RWPE1 (cell line): ENCODE results near the gene EFNA5.

ENCODE experiments used
- CTCF ChIA-PET: fragments of 350-600 bp; sonication (Branson Sonifier 250); formaldehyde crosslinking; extraction: SDS; loops from one replicate; lab custom pipeline; 2021; lab: Yijun Ruan, JAX
- POLR2A ChIA-PET: fragments of 400-600 bp; formaldehyde crosslinking; extraction: SDS; loops from one replicate; lab custom pipeline; 2020; ENCODE audit warnings: antibody characterized with exemption; ENCODE audit not compliant: low non-redundant PET; lab: Yijun Ruan, JAX
- DNase-seq: peaks from one replicate; pipeline ENCODE4 v3.0.0; 2012; ENCODE audit warnings: low spot score
- H3K27ac ChIP-seq: fragments of 450-650 bp; 2 replicates; pipeline ENCODE4 v1.5.1; 2017
- TF ChIP-seq, protein P1 (sequence below): fragments of 450-650 bp; conservative IDR thresholded peaks from 2 replicates; pipeline ENCODE4 v1.5.1; 2017; ENCODE audit warnings: low read depth, mild to moderate bottlenecking

The EFNA5 gene

DNA sequence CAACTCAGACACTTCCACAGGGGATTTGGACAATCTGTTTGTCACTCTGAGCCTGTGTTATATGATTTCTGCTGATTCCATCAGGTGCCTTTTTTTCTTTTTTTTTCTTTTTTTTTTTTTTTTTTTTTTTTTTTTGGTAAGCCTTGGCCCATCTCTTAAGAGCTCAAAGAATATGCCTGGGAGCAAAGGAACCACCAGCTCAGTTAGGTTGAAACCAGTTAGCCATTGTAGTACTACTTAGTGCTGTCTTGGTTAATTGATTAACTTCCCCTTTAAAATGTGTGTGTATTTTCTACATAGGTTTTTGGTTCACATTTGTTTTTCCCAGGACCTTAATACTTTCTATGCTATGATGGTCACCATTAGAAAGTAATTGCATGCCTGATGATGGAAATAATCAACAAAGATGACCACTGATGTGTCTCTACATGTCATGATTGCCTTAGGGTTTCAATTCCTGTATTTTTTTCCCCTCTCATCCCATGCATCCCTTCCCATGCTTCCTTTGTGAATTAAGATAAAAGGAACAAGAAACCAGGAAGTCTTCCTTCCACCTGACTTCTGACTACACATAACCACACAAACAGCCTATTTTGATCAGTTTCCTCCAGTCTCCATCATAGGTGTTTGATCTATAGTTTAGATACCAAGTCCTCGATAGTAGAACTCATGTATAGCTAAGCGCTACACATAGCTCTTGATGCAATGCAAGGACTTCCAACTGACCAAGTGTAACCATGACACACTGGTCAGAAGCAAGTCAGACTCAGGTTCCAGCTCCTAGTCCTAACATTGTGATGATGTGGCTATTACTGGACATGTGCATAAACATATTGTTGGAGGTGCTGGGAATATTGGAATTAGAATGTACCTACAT lies 306.1 kb downstream of the EFNA5 start:
- ChIA-PET CTCF (interaction anchor here (0.6 to 0.7 kb wide), 3 partner anchors 58 to 955 kb away, joined by 3 to 5 read pairs (median 3); no protein-coding TSS in a partner anchor), POLR2A (no interaction called here)
- H3K27ac ChIP-seq, result no peak overlapping the region
- TF ChIP-seq, protein P1, sequence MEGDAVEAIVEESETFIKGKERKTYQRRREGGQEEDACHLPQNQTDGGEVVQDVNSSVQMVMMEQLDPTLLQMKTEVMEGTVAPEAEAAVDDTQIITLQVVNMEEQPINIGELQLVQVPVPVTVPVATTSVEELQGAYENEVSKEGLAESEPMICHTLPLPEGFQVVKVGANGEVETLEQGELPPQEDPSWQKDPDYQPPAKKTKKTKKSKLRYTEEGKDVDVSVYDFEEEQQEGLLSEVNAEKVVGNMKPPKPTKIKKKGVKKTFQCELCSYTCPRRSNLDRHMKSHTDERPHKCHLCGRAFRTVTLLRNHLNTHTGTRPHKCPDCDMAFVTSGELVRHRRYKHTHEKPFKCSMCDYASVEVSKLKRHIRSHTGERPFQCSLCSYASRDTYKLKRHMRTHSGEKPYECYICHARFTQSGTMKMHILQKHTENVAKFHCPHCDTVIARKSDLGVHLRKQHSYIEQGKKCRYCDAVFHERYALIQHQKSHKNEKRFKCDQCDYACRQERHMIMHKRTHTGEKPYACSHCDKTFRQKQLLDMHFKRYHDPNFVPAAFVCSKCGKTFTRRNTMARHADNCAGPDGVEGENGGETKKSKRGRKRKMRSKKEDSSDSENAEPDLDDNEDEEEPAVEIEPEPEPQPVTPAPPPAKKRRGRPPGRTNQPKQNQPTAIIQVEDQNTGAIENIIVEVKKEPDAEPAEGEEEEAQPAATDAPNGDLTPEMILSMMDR, result no peak
- no peak for DNase-seq

- ChIA-PET CTCF (no interaction called here), POLR2A (no interaction called here)
- TF ChIP-seq, protein P1, result no peak
- no peak overlapping the region for H3K27ac ChIP-seq
- no peak for DNase-seq
Measured at GRCh38 chr5:107363768-107364167, 307.0 kb downstream of the EFNA5 start.

- H3K27ac ChIP-seq, result no peak overlapping the region
- peak; percentile 19 for DNase-seq
- ChIA-PET CTCF (interaction anchor here (0.5 kb wide), 1 partner anchor 175 kb away, joined by 5 read pairs; no protein-coding TSS in a partner anchor), POLR2A (no interaction called here)
- TF ChIP-seq, protein P1, result no peak
Measured at GRCh38 chr5:107361945-107362344, 308.8 kb downstream of the EFNA5 start.

DNA sequence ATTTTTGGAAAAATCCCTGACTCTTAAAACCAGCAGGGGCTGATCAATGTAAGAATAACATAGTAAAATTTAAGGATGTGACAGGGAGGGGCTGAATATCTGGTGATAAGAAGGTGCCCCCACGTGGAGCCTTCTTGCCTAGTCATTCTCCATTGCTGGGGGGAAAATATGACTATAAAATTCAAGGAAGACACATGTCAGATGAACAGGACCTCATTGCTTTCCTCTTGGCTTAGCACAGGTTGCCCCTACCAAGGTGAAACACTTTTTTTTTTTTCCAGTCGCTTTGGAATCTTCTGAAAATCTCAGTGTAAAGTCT lies 310.9 kb downstream of the EFNA5 start:
- TF ChIP-seq, protein P1, result no peak
- CTCF ChIA-PET, result interaction anchor here (0.6 to 0.8 kb wide), 7 partner anchors 37 to 541 kb away, joined by 3 to 6 read pairs (median 4); no protein-coding TSS in a partner anchor
- H3K27ac ChIP-seq, result no peak overlapping the region
- POLR2A ChIA-PET, result interaction anchor here (0.5 kb wide), 1 partner anchor 313 kb away, joined by 8 read pairs; no protein-coding TSS in a partner anchor
- no peak for DNase-seq

GRCh38 chr5:107359033-107359915 lies 311.5 kb downstream of the EFNA5 start:
- POLR2A ChIA-PET, result no interaction called here
- no peak for DNase-seq
- TF ChIP-seq, protein P1, result no peak
- no peak overlapping the region for H3K27ac ChIP-seq
- CTCF ChIA-PET, result interaction anchor here (0.6 to 1.5 kb wide), 4 partner anchors 38 to 541 kb away, joined by 3 to 4 read pairs (median 4); no protein-coding TSS in a partner anchor

DNA sequence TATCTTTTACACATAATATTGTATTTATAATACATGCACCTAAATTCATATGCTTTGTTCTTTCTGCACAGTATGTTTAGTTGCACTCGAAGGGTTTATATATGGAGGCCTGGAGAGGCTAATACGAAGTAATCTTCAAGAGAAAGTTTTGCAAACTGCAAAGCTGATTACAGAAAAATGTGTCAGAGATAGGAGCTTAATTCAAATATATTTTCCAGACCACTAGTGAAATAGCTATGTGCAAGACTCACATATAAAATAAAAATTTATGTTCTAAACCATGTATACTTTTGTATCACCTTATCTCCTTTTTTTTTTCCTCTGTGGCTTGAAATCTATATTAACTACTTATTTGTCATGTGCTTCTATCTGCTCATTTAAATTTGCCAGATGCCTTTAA lies 313.8 kb downstream of the EFNA5 start:
- CTCF ChIA-PET, result no interaction called here
- POLR2A ChIA-PET, result no interaction called here
- no peak overlapping the region for H3K27ac ChIP-seq
- no peak for DNase-seq
- TF ChIP-seq, protein P1, result no peak
